ENCODE results near the gene TPP2. TPM values are rescaled to one million over a fixed set of nuclear protein-coding genes. Genes with fewer than 3 reads are reported as not detected.
A peak's percentile ranks its signal among the peaks of the same experiment; 100 is the strongest.

Gene TPP2
- total RNA-seq, 1 donor from 2014 or later = 43.4 TPM

GRCh38 chr13:102586615-102587014 lies 10.2 kb upstream of the TPP2 start:
- intact Hi-C loops (cut with DNase I) = no loop called here
- TF ChIP-seq CTCF (IDR thresholded peaks at IDR 0.05) = no peak
- H3K36me3 ChIP-seq = no peaks in the 10 kb centered on the region
- H3K4me1 ChIP-seq = no peaks in the 10 kb centered on the region
- no peak for DNase-seq
- H3K27me3 ChIP-seq = no peaks in the 10 kb centered on the region
- no peak overlapping the region for H3K4me3 ChIP-seq
- ATAC-seq = no peak
- H3K9me3 ChIP-seq = no peaks in the 10 kb centered on the region
- no peak overlapping the region for H3K27ac ChIP-seq

- DNase-seq (no peak), ATAC-seq (no peak)
- Histone ChIP-seq H3K4me3 (no peak overlapping the region), H3K36me3 (no peaks in the 10 kb centered on the region), H3K27ac (no peak overlapping the region), H3K27me3 (no peaks in the 10 kb centered on the region), H3K9me3 (no peaks in the 10 kb centered on the region), H3K4me1 (peaks cover 6% of the 10 kb centered on the region)
- intact Hi-C loops (cut with DNase I) = no loop called here
- TF ChIP-seq CTCF (IDR thresholded peaks at IDR 0.05) = no peak
Measured at GRCh38 chr13:102587916-102588315, 8.9 kb upstream of the TPP2 start.

GRCh38 chr13:102589301-102589822 lies 7.4 kb upstream of the TPP2 start:
- intact Hi-C loops (cut with DNase I) = no loop called here
- TF ChIP-seq CTCF (IDR thresholded peaks at IDR 0.05) = no peak
- no peaks in the 10 kb centered on the region for H3K9me3 ChIP-seq

GRCh38 chr13:102591988-102592781 lies 4.6 kb upstream of the TPP2 start:
- H3K27me3 ChIP-seq = no peaks in the 10 kb centered on the region
- peak; percentile 83 for DNase-seq
- no peaks in the 10 kb centered on the region for H3K36me3 ChIP-seq
- intact Hi-C loops (cut with DNase I) = no loop called here
- H3K27ac ChIP-seq = peak overlapping the region; percentile 69
- TF ChIP-seq CTCF (IDR thresholded peaks at IDR 0.05) = peak; percentile 61
- peak overlapping the region; percentile 57 for H3K4me3 ChIP-seq
- H3K9me3 ChIP-seq = no peaks in the 10 kb centered on the region
- peak; percentile 36 for ATAC-seq
- peaks cover 15% of the 10 kb centered on the region for H3K4me1 ChIP-seq

More at GRCh38 chr13:102589301-102589822, 7.4 kb upstream of the TPP2 start:
- H3K27me3 ChIP-seq = no peaks in the 10 kb centered on the region
- H3K27ac ChIP-seq = no peak overlapping the region
- no peak for DNase-seq
- no peak overlapping the region for H3K4me3 ChIP-seq
- ATAC-seq = no peak
- peaks cover 6% of the 10 kb centered on the region for H3K4me1 ChIP-seq
- H3K36me3 ChIP-seq = no peaks in the 10 kb centered on the region

- intact Hi-C loops (cut with DNase I) = no loop called here
- Histone ChIP-seq H3K4me3 (no peak overlapping the region), H3K27ac (no peak overlapping the region), H3K27me3 (no peaks in the 10 kb centered on the region), H3K4me1 (peaks cover 21% of the 10 kb centered on the region), H3K9me3 (no peaks in the 10 kb centered on the region), H3K36me3 (no peaks in the 10 kb centered on the region)
- no peak for ATAC-seq
- DNase-seq = no peak
- no peak for TF ChIP-seq CTCF (IDR thresholded peaks at IDR 0.05)
Measured at GRCh38 chr13:102593466-102593865, 3.3 kb upstream of the TPP2 start.

Data from upper lobe of right lung (tissue), 1 donor.